Measurements from ENCODE around the gene CDNF. TPM values are rescaled to one million over a fixed set of nuclear protein-coding genes. Genes with fewer than 3 reads are reported as not detected.
A peak's percentile ranks its signal among the peaks of the same experiment; 100 is the strongest.

CDNF gene
- polyA plus RNA-seq, 2 of the 4 experiments (the other 2 are of a cell fraction), result 1.6 to 2.0 TPM

DNA sequence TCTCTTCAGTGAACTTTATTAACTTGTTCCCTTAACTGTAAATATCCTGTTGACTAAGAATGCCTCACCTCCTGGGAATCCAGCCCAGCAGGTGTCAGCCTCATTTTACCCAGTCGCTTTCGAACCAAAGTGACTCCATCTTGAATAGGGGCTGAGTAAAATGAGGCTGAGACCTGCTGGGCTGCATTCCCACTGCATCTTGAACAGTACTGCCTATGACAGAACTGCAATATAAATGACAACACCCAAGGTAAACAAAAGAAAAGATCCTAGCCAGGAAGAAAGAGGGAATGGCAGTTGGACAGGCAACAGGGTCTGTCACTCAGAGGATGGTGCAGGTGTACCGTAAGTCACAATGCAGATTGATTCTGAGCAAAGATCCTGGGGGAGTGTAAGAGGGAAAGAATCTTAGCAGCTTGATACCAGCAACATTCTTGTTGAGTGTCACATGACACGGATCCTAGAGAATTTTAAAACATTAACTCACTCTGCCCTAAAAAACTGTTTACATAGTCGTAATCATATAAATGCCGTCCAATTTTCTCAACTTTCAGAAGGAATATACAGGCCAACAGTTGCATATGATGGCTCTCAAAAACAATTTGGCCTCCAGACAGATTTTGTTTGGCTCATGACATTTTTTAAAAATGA lies 58.7 kb downstream of the CDNF start:
- ChIA-PET CTCF (interaction anchor here (0.9 kb wide), 1 partner anchor 44 kb away, joined by 4 read pairs; no protein-coding TSS in a partner anchor), POLR2A (no interaction called here)
- no peak overlapping the region for H3K4me3 ChIP-seq
- H3K9me3 ChIP-seq, result peaks cover 5% of the 10 kb centered on the region; the same call in 2 of the 3 replicates
- FAIRE-seq, result peak; percentile 54
- peaks cover 51% of the 10 kb centered on the region for H3K4me1 ChIP-seq
- peak overlapping the region; percentile 50 for H3K4me2 ChIP-seq
- peak; percentile 18 to 45 for DNase-seq (ENCODE audit: low read depth in 1 of 2, low spot score in 1 of 2)
- H3K27ac ChIP-seq, result peak overlapping the region; percentile 63 to 79
- WGBS (ENCODE audit: missing lambda C conversion rate), result 32% methylated on average over 6 of the region's 6 CpGs
- ATAC-seq, result no peak; a peak in 1 of 6 replicates
- no peak for TF ChIP-seq JUN (IDR thresholded peaks at IDR 0.05)
- TF ChIP-seq ESRRA (IDR thresholded peaks at IDR 0.05; ENCODE audit: borderline replicate concordance, low read length), result no peak
- TF ChIP-seq HOXB5 (CRISPR knock-in tag; IDR thresholded peaks at IDR 0.05), result peak; percentile 99
- no peak for TF ChIP-seq MYC (IDR thresholded peaks at IDR 0.05; ENCODE audit: borderline replicate concordance, low read length)
- TF ChIP-seq, protein P1, sequence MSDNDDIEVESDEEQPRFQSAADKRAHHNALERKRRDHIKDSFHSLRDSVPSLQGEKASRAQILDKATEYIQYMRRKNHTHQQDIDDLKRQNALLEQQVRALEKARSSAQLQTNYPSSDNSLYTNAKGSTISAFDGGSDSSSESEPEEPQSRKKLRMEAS (IDR thresholded peaks at IDR 0.05), result no peak
- peak; percentile 91; the same call in 1 of the 2 replicates for TF ChIP-seq TFCP2L1 (CRISPR knock-in tag; IDR thresholded peaks at IDR 0.05)
- TF ChIP-seq NPAS2 (CRISPR knock-in tag; IDR thresholded peaks at IDR 0.05; ENCODE audit: borderline replicate concordance), result peak; percentile 94
- no peak for TF ChIP-seq CEBPB (IDR thresholded peaks at IDR 0.05)
- no peak for TF ChIP-seq CBX8 (IDR thresholded peaks at IDR 0.05)
- TF ChIP-seq ZSCAN20 (CRISPR knock-in tag; IDR thresholded peaks at IDR 0.05), result peak; percentile 99
- no peak for TF ChIP-seq MAZ (IDR thresholded peaks at IDR 0.05; ENCODE audit: borderline replicate concordance, low read depth, low read length)
- TF ChIP-seq NR3C1 (IDR thresholded peaks at IDR 0.05), result no peak
- TF ChIP-seq NFE2L2 (conservative IDR thresholded peaks at IDR 0.05; ENCODE audit: low read length), result no peak
- TF ChIP-seq, protein P2, sequence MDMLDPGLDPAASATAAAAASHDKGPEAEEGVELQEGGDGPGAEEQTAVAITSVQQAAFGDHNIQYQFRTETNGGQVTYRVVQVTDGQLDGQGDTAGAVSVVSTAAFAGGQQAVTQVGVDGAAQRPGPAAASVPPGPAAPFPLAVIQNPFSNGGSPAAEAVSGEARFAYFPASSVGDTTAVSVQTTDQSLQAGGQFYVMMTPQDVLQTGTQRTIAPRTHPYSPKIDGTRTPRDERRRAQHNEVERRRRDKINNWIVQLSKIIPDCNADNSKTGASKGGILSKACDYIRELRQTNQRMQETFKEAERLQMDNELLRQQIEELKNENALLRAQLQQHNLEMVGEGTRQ (IDR thresholded peaks at IDR 0.05), result peak; percentile 58; the same call in 1 of the 2 replicates
- no peak for TF ChIP-seq RCOR1 (IDR thresholded peaks at IDR 0.05; ENCODE audit: low read depth, low read length)
- peak; percentile 98 for TF ChIP-seq FOXS1 (CRISPR knock-in tag; IDR thresholded peaks at IDR 0.05)
- TF ChIP-seq, protein P3, sequence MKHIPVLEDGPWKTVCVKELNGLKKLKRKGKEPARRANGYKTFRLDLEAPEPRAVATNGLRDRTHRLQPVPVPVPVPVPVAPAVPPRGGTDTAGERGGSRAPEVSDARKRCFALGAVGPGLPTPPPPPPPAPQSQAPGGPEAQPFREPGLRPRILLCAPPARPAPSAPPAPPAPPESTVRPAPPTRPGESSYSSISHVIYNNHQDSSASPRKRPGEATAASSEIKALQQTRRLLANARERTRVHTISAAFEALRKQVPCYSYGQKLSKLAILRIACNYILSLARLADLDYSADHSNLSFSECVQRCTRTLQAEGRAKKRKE (CRISPR knock-in tag; IDR thresholded peaks at IDR 0.05; ENCODE audit: low read depth), result peak; percentile 100
- TF ChIP-seq ZFP36 (IDR thresholded peaks at IDR 0.05; ENCODE audit: borderline replicate concordance, partially characterized antibody), result no peak
- TF ChIP-seq HDAC2 (IDR thresholded peaks at IDR 0.05), result no peak
- TF ChIP-seq, protein P4, sequence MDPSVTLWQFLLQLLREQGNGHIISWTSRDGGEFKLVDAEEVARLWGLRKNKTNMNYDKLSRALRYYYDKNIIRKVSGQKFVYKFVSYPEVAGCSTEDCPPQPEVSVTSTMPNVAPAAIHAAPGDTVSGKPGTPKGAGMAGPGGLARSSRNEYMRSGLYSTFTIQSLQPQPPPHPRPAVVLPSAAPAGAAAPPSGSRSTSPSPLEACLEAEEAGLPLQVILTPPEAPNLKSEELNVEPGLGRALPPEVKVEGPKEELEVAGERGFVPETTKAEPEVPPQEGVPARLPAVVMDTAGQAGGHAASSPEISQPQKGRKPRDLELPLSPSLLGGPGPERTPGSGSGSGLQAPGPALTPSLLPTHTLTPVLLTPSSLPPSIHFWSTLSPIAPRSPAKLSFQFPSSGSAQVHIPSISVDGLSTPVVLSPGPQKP (IDR thresholded peaks at IDR 0.05; ENCODE audit: low read depth, low read length), result no peak
- TF ChIP-seq KDM1A (IDR thresholded peaks at IDR 0.05; ENCODE audit: low read depth), result no peak
- TF ChIP-seq RAD21 (conservative IDR thresholded peaks at IDR 0.05 in 1 of 2, IDR thresholded peaks at IDR 0.05 in 1 of 2), result peak in 1 of 2 experiments; percentile 7; a peak in 1 of 5 replicates
- TF ChIP-seq MAFK (IDR thresholded peaks at IDR 0.05; ENCODE audit: partially characterized antibody), result no peak
- peak; percentile 100 for TF ChIP-seq HOXB13 (CRISPR knock-in tag; IDR thresholded peaks at IDR 0.05; ENCODE audit: low read depth)
- no peak for TF ChIP-seq CHD4 (IDR thresholded peaks at IDR 0.05; ENCODE audit: borderline replicate concordance)
- TF ChIP-seq, protein P5, sequence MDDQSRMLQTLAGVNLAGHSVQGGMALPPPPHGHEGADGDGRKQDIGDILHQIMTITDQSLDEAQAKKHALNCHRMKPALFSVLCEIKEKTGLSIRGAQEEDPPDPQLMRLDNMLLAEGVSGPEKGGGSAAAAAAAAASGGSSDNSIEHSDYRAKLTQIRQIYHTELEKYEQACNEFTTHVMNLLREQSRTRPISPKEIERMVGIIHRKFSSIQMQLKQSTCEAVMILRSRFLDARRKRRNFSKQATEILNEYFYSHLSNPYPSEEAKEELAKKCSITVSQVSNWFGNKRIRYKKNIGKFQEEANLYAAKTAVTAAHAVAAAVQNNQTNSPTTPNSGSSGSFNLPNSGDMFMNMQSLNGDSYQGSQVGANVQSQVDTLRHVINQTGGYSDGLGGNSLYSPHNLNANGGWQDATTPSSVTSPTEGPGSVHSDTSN (IDR thresholded peaks at IDR 0.05), result no peak
- no peak for TF ChIP-seq ZC3H11A (IDR thresholded peaks at IDR 0.05)
- no peak for TF ChIP-seq CBX2 (IDR thresholded peaks at IDR 0.05; ENCODE audit: borderline replicate concordance, low read depth)
- TF ChIP-seq, protein P6, sequence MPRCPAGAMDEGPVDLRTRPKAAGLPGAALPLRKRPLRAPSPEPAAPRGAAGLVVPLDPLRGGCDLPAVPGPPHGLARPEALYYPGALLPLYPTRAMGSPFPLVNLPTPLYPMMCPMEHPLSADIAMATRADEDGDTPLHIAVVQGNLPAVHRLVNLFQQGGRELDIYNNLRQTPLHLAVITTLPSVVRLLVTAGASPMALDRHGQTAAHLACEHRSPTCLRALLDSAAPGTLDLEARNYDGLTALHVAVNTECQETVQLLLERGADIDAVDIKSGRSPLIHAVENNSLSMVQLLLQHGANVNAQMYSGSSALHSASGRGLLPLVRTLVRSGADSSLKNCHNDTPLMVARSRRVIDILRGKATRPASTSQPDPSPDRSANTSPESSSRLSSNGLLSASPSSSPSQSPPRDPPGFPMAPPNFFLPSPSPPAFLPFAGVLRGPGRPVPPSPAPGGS (IDR thresholded peaks at IDR 0.05), result no peak
- TF ChIP-seq, protein P7, sequence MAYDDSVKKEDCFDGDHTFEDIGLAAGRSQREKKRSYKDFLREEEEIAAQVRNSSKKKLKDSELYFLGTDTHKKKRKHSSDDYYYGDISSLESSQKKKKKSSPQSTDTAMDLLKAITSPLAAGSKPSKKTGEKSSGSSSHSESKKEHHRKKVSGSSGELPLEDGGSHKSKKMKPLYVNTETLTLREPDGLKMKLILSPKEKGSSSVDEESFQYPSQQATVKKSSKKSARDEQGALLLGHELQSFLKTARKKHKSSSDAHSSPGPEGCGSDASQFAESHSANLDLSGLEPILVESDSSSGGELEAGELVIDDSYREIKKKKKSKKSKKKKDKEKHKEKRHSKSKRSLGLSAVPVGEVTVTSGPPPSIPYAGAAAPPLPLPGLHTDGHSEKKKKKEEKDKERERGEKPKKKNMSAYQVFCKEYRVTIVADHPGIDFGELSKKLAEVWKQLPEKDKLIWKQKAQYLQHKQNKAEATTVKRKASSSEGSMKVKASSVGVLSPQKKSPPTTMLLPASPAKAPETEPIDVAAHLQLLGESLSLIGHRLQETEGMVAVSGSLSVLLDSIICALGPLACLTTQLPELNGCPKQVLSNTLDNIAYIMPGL (CRISPR knock-in tag; IDR thresholded peaks at IDR 0.05; ENCODE audit: borderline replicate concordance), result peak; percentile 94
- TF ChIP-seq JUNB (IDR thresholded peaks at IDR 0.05), result no peak
- TF ChIP-seq HOXA7 (CRISPR knock-in tag; IDR thresholded peaks at IDR 0.05), result peak; percentile 98
- TF ChIP-seq FOSL2 (IDR thresholded peaks at IDR 0.05), result no peak
- TF ChIP-seq FOSL2 (CRISPR knock-in tag; IDR thresholded peaks at IDR 0.05), result no peak
- peak; percentile 99 for TF ChIP-seq EHF (CRISPR knock-in tag; IDR thresholded peaks at IDR 0.05)
